CD14-positive monocyte (primary cell): ENCODE measurements around the gene ACP7. TPM values are rescaled to one million over a fixed set of nuclear protein-coding genes. Genes with fewer than 3 reads are reported as not detected.

Experiments
- DNase-seq, 3 donors: peaks; one replicate each; pipeline ENCODE4 v3.0.0-alpha.2; 2011 to 2022
- H2AFZ ChIP-seq: 2 replicates; pipeline ENCODE4 v1.6.0; 2012; ENCODE audit warnings: mild to moderate bottlenecking, low read depth, low read length, inconsistent platforms; ENCODE audit not compliant: insufficient read depth, poor library complexity, severe bottlenecking
- H3K27ac ChIP-seq, 2 donors: 1 replicate in 1 of 2; 2 replicates in 1 of 2; pipeline ENCODE4 v1.5.1; 2012 to 2013; ENCODE audit warnings: low read length in 2 of 2, control low read depth in 1 of 2, inconsistent platforms in 1 of 2, low read depth in 1 of 2, mild to moderate bottlenecking in 1 of 2
- H3K27me3 ChIP-seq, 2 donors: one replicate each; pipeline versions ENCODE4 v1.6.0 to v1.6.1; 2011 to 2013; ENCODE audit warnings: low read length in 2 of 2; ENCODE audit not compliant: control insufficient read depth in 2 of 2, insufficient read depth in 2 of 2
- H3K36me3 ChIP-seq, 2 donors: replicated peaks in 1 of 2; 1 replicate in 1 of 2; 2 replicates in 1 of 2; pipeline versions ENCODE4 v1.5.1 to v1.6.1; 2012 to 2013; ENCODE audit warnings: low read length in 2 of 2, control low read depth in 1 of 2, inconsistent platforms in 1 of 2, mild to moderate bottlenecking in 1 of 2; ENCODE audit not compliant: insufficient read depth in 2 of 2, control insufficient read depth in 1 of 2
- H3K4me1 ChIP-seq, 2 donors: 1 replicate in 1 of 2; 2 replicates in 1 of 2; pipeline versions ENCODE4 v1.5.1 to v1.6.1; 2012 to 2013; ENCODE audit warnings: low read length in 2 of 2, control low read depth in 1 of 2, inconsistent platforms in 1 of 2, mild to moderate bottlenecking in 1 of 2, moderate library complexity in 1 of 2; ENCODE audit not compliant: insufficient read depth in 2 of 2, control insufficient read depth in 1 of 2
- H3K4me2 ChIP-seq: replicated peaks from 2 replicates; pipeline ENCODE3; 2012; ENCODE audit warnings: low read length, moderate library complexity, mild to moderate bottlenecking; ENCODE audit not compliant: poor library complexity, severe bottlenecking; ENCODE audit errors: extremely low read depth
- H3K4me3 ChIP-seq, 3 experiments: fragments of 200-600 bp in 1 of 3; sonication (generic) in 1 of 3; replicated peaks in 1 of 3; 1 replicate in 2 of 3; 2 replicates in 1 of 3; pipeline ENCODE4 v1.5.1; 2011 to 2013; ENCODE audit warnings: low read length in 3 of 3, mild to moderate bottlenecking in 3 of 3, control low read depth in 2 of 3, low read depth in 2 of 3, inconsistent platforms in 1 of 3, moderate library complexity in 1 of 3
- H3K79me2 ChIP-seq: 2 replicates; pipeline ENCODE4 v1.6.0; 2012; ENCODE audit warnings: mild to moderate bottlenecking, control low read depth, inconsistent platforms, low read length, moderate library complexity; ENCODE audit not compliant: insufficient read depth
- H3K9ac ChIP-seq: 2 replicates; pipeline ENCODE4 v1.6.0; 2017; ENCODE audit warnings: low read length, mild to moderate bottlenecking; ENCODE audit not compliant: insufficient read depth, poor library complexity, severe bottlenecking
- H3K9me3 ChIP-seq, 2 donors: replicated peaks in 1 of 2; 1 replicate in 1 of 2; 2 replicates in 1 of 2; pipeline versions ENCODE4 v1.5.1 to v1.6.1; 2012 to 2013; ENCODE audit warnings: low read length in 2 of 2, control low read depth in 1 of 2; ENCODE audit not compliant: control insufficient read depth in 1 of 2, insufficient read depth in 1 of 2
- H4K20me1 ChIP-seq: 2 replicates; pipeline ENCODE4 v1.6.0; 2012; ENCODE audit warnings: mild to moderate bottlenecking, low read length, control low read depth, moderate library complexity; ENCODE audit not compliant: insufficient read depth
- H3K27ac Mint-ChIP-seq, 7 donors: one replicate each; pipeline ENCODE4 v1.8.0; 2020; ENCODE audit warnings: mild to moderate bottlenecking in 7 of 7, mixed read lengths in 7 of 7, moderate library complexity in 6 of 7, inconsistent platforms in 2 of 7
- H3K27me3 Mint-ChIP-seq, 3 donors: one replicate each; pipeline ENCODE4 v1.8.0; 2021 to 2022; ENCODE audit warnings: low read depth in 3 of 3, mild to moderate bottlenecking in 3 of 3, mixed read lengths in 3 of 3, moderate library complexity in 3 of 3, inconsistent platforms in 1 of 3
- H3K36me3 Mint-ChIP-seq, 2 donors: one replicate each; pipeline ENCODE4 v1.8.0; 2020; ENCODE audit warnings: mixed read lengths in 2 of 2, inconsistent platforms in 1 of 2, mild to moderate bottlenecking in 1 of 2
- H3K4me1 Mint-ChIP-seq: one replicate; pipeline ENCODE4 v1.8.0; 2020; ENCODE audit warnings: mild to moderate bottlenecking, mixed read lengths
- H3K4me3 Mint-ChIP-seq, 2 donors: one replicate each; pipeline ENCODE4 v1.8.0; 2020; ENCODE audit warnings: mild to moderate bottlenecking in 2 of 2, mixed read lengths in 2 of 2, moderate library complexity in 1 of 2
- H3K9me3 Mint-ChIP-seq, 7 donors: one replicate each; pipeline ENCODE4 v1.8.0; 2020 to 2022; ENCODE audit warnings: mixed read lengths in 7 of 7, mild to moderate bottlenecking in 6 of 7, moderate library complexity in 6 of 7, inconsistent platforms in 2 of 7
- CTCF ChIP-seq: fragments of 200-600 bp; IDR thresholded peaks from one replicate; pipeline ENCODE4 v1.8.0; 2022; ENCODE audit warnings: antibody characterized with exemption, mild to moderate bottlenecking
- WGBS: methylation state at CpG from one replicate; pipeline ENCODE4 v1.1.5; 2013; ENCODE audit warnings: missing lambda C conversion rate; ENCODE audit not compliant: insufficient coverage; 5-methylcytosine and 5-hydroxymethylcytosine counted together
- intact Hi-C, 2 donors: fragments of 100-400 bp; cut with micrococcal nuclease; formaldehyde crosslinking; loops; one replicate each; pipeline versions ENCODE4 v1.15.0 to v1.15.1; 2023
- polyA plus RNA-seq, 3 donors: library from polyadenylated mRNA; depleted of rRNA in 1 of 3; unstranded in 2 of 3; stranded (reverse) in 1 of 3; fragments of 300-500 nt in 2 of 3; fragments of >200 nt in 1 of 3; fragmentation: Illumina TruSeq in 2 of 3; gene quantifications; 1 replicate in 2 of 3; 2 replicates in 1 of 3; pipeline ENCODE4 v1.2.3, GENCODE V29; 2012 to 2021

Gene ACP7
- polyA plus RNA-seq, 3 donors = not detected

- Mint-ChIP-seq H3K4me3 (no peak overlapping the region), H3K36me3 (peaks cover 0 to 5% of the 10 kb centered on the region in 2 donors), H3K27me3 (no peaks in the 10 kb centered on the region), H3K4me1 (no peaks in the 10 kb centered on the region), H3K27ac (no peak overlapping the region), H3K9me3 (no peaks in the 10 kb centered on the region)
- Histone ChIP-seq H3K4me2 (no peak overlapping the region), H3K27me3 (no peaks in the 10 kb centered on the region), H3K9me3 (no peaks in the 10 kb centered on the region), H4K20me1 (peaks cover 6% of the 10 kb centered on the region), H2AFZ (no peak overlapping the region), H3K4me3 (no peak overlapping the region), H3K9ac (no peak overlapping the region), H3K36me3 (no peaks in the 10 kb centered on the region), H3K79me2 (peaks cover 24% of the 10 kb centered on the region), H3K27ac (no peak overlapping the region), H3K4me1 (no peaks in the 10 kb centered on the region)
- intact Hi-C loops = no loop called here
- no peak for TF ChIP-seq CTCF
- DNase-seq = no peak
- 90% methylated on average over 4 of the region's 10 CpGs for WGBS
These were observed 67.9 kb downstream of the ACP7 start for GRCh38 chr19:39152066-39152465.

GRCh38 chr19:39154100-39154628, 70.0 kb downstream of the ACP7 start:
- H3K27me3 Mint-ChIP-seq = no peaks in the 10 kb centered on the region
- Histone ChIP-seq H2AFZ (no peak overlapping the region), H3K9ac (no peak overlapping the region), H3K36me3 (no peaks in the 10 kb centered on the region), H3K79me2 (peaks cover 18% of the 10 kb centered on the region), H3K4me1 (no peaks in the 10 kb centered on the region), H3K4me2 (no peak overlapping the region), H3K9me3 (no peaks in the 10 kb centered on the region), H3K4me3 (no peak overlapping the region), H4K20me1 (peaks cover 9% of the 10 kb centered on the region), H3K27ac (no peak overlapping the region), H3K27me3 (no peaks in the 10 kb centered on the region)
- H3K4me1 Mint-ChIP-seq = no peaks in the 10 kb centered on the region
- intact Hi-C loops = no loop called here
- no peaks in the 10 kb centered on the region for H3K9me3 Mint-ChIP-seq
- DNase-seq = no peak
- H3K36me3 Mint-ChIP-seq = peaks cover 0 to 3% of the 10 kb centered on the region in 2 donors
- H3K27ac Mint-ChIP-seq = no peak overlapping the region
- TF ChIP-seq CTCF = no peak
- 97% methylated on average over 12 of the region's 13 CpGs for WGBS
- H3K4me3 Mint-ChIP-seq = no peak overlapping the region
